Omental fat pad (tissue), 4 donors: ENCODE results near the gene SEPTIN5. TPM values are rescaled to one million over a fixed set of nuclear protein-coding genes. Genes with fewer than 3 reads are reported as not detected.

Source experiments
- ATAC-seq: fragments of 150-250 bp; one replicate; pipeline ENCODE4 v1.9.1; 2016; ENCODE audit warnings: mild to moderate bottlenecking, moderate library complexity; ENCODE audit not compliant: low FRiP score
- DNase-seq: peaks from one replicate; pipeline ENCODE4 v3.0.0-alpha.2; 2019; ENCODE audit warnings: low spot score
- CTCF ChIP-seq, 3 donors: fragments of 450-650 bp; IDR thresholded peaks; one replicate each; pipeline ENCODE4 v1.5.1; 2016 to 2017; ENCODE audit warnings: antibody characterized with exemption in 3 of 3, mild to moderate bottlenecking in 3 of 3, moderate library complexity in 2 of 3
- total RNA-seq, 4 donors: library from RNA; depleted of rRNA; stranded (reverse); fragments of >200 nt; gene quantifications; one replicate each; pipeline ENCODE4 v1.1.0, GENCODE V29; 2016

The SEPTIN5 gene
- total RNA-seq, 4 donors from 2014 or later: 3.7 to 19.1 (median 5.9) TPM

GRCh38 chr22:19761725-19762567 is 47.6 kb downstream of the SEPTIN5 start:
- DNase-seq (no peak), ATAC-seq (no peak)
- no peak for TF ChIP-seq CTCF (IDR thresholded peaks at IDR 0.05)

DNA sequence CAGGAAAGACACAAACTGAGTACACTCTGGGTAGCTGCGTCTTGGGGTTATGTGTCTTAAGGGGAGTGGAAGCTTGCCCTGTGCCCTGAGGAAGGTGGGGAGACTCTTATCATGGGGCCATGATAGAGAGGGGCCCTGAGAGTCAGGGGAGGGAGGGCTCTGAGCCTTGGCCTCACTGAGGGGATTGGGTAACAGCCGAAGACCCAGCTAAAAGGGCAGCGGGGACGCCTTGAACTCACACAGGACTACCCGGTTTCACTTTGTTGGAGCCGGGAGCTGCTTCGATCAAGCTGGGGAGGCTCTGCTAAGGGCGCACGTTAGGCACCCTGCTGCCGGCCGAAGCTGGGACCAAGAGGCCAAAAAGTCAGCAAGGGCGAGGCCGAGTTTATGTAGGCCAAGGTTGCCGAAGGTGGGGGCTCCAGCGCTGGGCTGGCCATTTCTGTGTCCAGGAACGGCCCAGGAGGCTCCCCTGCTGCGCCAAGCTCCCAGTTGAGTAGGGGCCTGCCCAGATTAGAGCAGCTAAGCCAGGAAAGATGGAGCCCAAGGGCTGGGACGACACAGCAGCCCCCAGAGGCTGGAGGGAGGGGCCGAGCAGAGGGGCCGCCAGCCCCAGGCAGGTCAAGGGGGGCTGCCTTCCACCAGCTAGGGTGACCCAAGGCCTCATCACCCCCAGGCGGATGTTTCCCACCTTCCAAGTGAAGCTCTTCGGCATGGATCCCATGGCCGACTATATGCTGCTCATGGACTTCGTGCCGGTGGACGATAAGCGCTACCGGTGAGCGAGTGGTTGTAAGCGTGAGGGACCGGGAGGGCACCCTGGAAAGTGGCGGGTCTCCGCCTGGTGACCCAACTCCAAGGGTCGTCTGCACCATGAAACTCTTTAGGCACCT is 48.5 kb downstream of the SEPTIN5 start:
- TF ChIP-seq CTCF (IDR thresholded peaks at IDR 0.05): no peak
- DNase-seq (no peak), ATAC-seq (no peak)

DNA sequence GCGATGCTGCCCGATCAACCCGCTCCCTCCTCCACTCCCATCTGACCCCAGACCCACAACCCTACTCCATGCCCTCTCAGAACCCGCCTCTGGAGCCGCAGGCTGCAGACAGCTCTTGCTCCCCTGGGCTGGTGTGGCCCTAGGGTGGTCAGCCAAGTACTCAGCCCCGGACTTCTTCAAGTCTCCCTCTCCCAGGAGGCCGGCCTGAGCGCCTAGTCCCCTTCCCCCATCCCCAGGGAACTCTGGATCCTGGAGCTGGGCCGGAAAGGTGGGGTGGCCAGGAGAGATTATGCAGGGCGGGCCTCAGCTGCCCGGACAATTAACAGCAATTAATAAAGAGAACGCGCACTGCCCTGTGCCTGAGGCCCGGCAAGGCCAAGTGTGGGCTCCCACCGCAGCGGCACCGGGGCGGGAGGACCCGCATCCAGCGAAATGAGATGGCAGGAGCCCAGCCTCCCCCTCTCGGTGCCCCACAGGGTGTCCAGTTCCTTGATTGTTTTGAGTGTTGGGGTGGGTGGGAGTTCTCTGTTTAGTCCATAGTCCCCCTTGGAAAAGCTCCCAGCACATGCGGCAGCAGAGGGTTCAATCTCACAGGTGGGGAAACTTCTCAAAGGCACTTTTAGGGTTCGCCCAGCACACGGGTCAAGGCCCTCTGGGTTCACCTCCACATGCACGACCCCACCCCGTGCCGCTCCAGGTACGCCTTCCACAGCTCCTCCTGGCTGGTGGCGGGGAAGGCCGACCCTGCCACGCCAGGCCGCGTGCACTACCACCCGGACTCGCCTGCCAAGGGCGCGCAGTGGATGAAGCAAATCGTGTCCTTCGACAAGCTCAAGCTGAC is 49.4 kb downstream of the SEPTIN5 start:
- no peak for DNase-seq

GRCh38 chr22:19764299-19764593 is 49.9 kb downstream of the SEPTIN5 start:
- TF ChIP-seq CTCF (IDR thresholded peaks at IDR 0.05): no peak
- DNase-seq (no peak), ATAC-seq (no peak)

More for the DNA sequence above, 49.4 kb downstream of the SEPTIN5 start:
- TF ChIP-seq CTCF (IDR thresholded peaks at IDR 0.05): no peak
- ATAC-seq: no peak

DNA sequence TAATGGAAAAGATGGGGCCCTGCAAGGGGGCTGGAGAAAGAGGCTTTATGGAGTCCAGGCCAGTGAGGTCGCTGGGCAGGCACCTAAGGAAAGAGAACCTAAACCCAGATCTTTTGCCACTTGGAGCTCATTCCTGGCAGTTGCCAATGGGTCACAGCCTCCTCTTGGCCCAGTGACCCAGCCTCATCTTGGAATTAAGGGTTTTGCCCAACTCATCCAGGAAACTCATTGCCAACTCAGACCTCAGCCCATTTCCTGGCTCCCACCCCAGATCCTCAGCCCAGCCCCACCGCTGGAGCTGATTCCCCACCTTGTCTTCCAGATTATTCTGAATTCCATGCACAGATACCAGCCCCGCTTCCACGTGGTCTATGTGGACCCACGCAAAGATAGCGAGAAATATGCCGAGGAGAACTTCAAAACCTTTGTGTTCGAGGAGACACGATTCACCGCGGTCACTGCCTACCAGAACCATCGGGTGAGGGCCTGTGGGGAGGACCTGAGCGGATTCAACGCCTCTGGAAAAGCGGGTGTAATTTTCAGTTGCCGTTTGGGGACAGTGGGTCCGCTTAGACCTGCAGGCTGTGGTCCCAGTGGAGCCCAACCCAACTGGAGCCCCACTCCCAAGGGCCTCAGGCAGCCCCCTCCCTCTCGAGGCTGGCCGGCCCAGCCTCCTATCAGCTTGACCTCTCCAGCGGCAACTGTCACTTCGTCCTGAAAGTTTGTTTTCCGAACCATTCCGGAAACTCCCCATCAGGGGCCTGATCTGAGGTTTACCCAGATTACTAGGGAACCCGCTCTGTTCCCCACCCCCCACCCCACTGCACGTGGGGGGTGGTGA is 50.6 kb downstream of the SEPTIN5 start:
- DNase-seq (no peak), ATAC-seq (no peak)
- TF ChIP-seq CTCF (IDR thresholded peaks at IDR 0.05): no peak
